CD4-positive, alpha-beta T cell treated with Interferon alpha-2 for 1 hour (primary cell): ENCODE data around the gene PRPF6.

Experiments
- DNase-seq, 2 donors: peaks; one replicate each; pipeline ENCODE4 v3.0.0-alpha.2; 2020 to 2022

PRPF6 gene

GRCh38 chr20:64068386-64069208, 87.7 kb downstream of the PRPF6 start:
- DNase-seq: no peak

- DNase-seq: no peak
Measured at GRCh38 chr20:64069209-64069613, 88.3 kb downstream of the PRPF6 start.

GRCh38 chr20:64069614-64070243, 88.8 kb downstream of the PRPF6 start:
- DNase-seq: no peak

- no peak for DNase-seq
Measured at GRCh38 chr20:64070244-64070993, 89.5 kb downstream of the PRPF6 start.

GRCh38 chr20:64071341-64072332, 90.7 kb downstream of the PRPF6 start:
- no peak for DNase-seq

GRCh38 chr20:64072498-64073063, 91.6 kb downstream of the PRPF6 start:
- DNase-seq: no peak

GRCh38 chr20:64073476-64074183, 92.7 kb downstream of the PRPF6 start:
- no peak for DNase-seq

- no peak for DNase-seq
Measured at GRCh38 chr20:64074184-64074789, 93.4 kb downstream of the PRPF6 start.

GRCh38 chr20:64074963-64075362, 94.0 kb downstream of the PRPF6 start:
- DNase-seq: no peak

GRCh38 chr20:64075556-64075955, 94.6 kb downstream of the PRPF6 start:
- DNase-seq: no peak

GRCh38 chr20:64076061-64076997, 95.4 kb downstream of the PRPF6 start:
- no peak for DNase-seq

- DNase-seq: peak; percentile 44
Measured at GRCh38 chr20:64077094-64077493, 96.2 kb downstream of the PRPF6 start.

- DNase-seq: no peak
Measured at GRCh38 chr20:64077541-64077875, 96.6 kb downstream of the PRPF6 start.

- peak; percentile 63 to 67 for DNase-seq
Measured at GRCh38 chr20:64077876-64078551, 97.1 kb downstream of the PRPF6 start.

- DNase-seq: no peak
Measured at GRCh38 chr20:64078934-64079272, 98.0 kb downstream of the PRPF6 start.

- peak; percentile 78 to 86 for DNase-seq
Measured at GRCh38 chr20:64079273-64080012, 98.5 kb downstream of the PRPF6 start, which contains the start of gene RGS19. RGS19 (minus strand) TSS chr20:64079518; CDS start chr20:64076886, 2,632 bp downstream.

GRCh38 chr20:64080013-64080812, 99.3 kb downstream of the PRPF6 start, which contains the start of gene OPRL1:
OPRL1 (plus strand) TSS chr20:64080082; CDS start chr20:64092721, 12,639 bp downstream.
- DNase-seq: peak; percentile 31 to 52
